Spleen (tissue), 7 donors: ENCODE results near the gene APOL4.
"Not testable (repeated sequence)": the region's sequence is repeated elsewhere in the genome, so short reads cannot be mapped to it uniquely, and the experiment has no call there.

Source experiments
- CTCF ChIP-seq, 11 experiments: fragments of 200-600 bp in 7 of 11; fragments of 450-650 bp in 4 of 11; sonication (generic) in 4 of 11; IDR thresholded peaks in 8 of 11; conservative IDR thresholded peaks in 3 of 11; 1 replicate in 7 of 11; 2 replicates in 4 of 11; pipeline versions ENCODE4 v1.4.0 to v1.8.0; 2016 to 2021; ENCODE audit warnings: antibody characterized with exemption in 11 of 11, inconsistent platforms in 4 of 11, mild to moderate bottlenecking in 1 of 11
- POLR2A ChIP-seq, 3 donors: fragments of 450-650 bp; IDR thresholded peaks; one replicate each; pipeline ENCODE4 v1.5.1; 2017; ENCODE audit warnings: antibody characterized with exemption in 3 of 3, mild to moderate bottlenecking in 1 of 3
- donor health status: DM: no; HTN: no; CAD: no; lungs with moderate emphysema.
- donor health status: DM: no; HTN: no; CAD: no.
- donor health status: DM: no; HTN: no; CAD: no.

GRCh38 chr22:36202906-36203305 is 1.3 kb upstream of the APOL4 start:
- not testable (repeated sequence) for TF ChIP-seq CTCF (IDR thresholded peaks at IDR 0.05 in 8 of 11, conservative IDR thresholded peaks at IDR 0.05 in 3 of 11); POLR2A (IDR thresholded peaks at IDR 0.05)
